Stimulated activated naive B cell treated with anti-CD40 and anti-IgM and Interleukin-4, amounts not matched to agents 10 μg/mL and 1 μg/mL and 100 μg/mL, for 72 hours (primary cell): Measurements from ENCODE around the gene WDFY4.

ENCODE experiments used
- ATAC-seq, 2 donors: fragments of 150-1000 bp; cut with Tn5 transposase; replicated peaks; 2 replicates each; pipeline ENCODE4 v1.10.0; 2021; ENCODE audit warnings: moderate library complexity in 1 of 2
- DNase-seq: peaks from one replicate; pipeline ENCODE4 v3.0.0; 2021
- H3K27ac Mint-ChIP-seq: one replicate; pipeline ENCODE4 v1.8.0; 2022; ENCODE audit warnings: mild to moderate bottlenecking, mixed read lengths
- H3K27me3 Mint-ChIP-seq, 2 donors: one replicate each; pipeline ENCODE4 v1.8.0; 2022; ENCODE audit warnings: mixed read lengths in 2 of 2
- H3K36me3 Mint-ChIP-seq, 2 donors: one replicate each; pipeline ENCODE4 v1.8.0; 2022; ENCODE audit warnings: mixed read lengths in 2 of 2, mild to moderate bottlenecking in 1 of 2
- H3K4me1 Mint-ChIP-seq, 2 donors: one replicate each; pipeline ENCODE4 v1.8.0; 2022; ENCODE audit warnings: mixed read lengths in 2 of 2, mild to moderate bottlenecking in 1 of 2
- H3K4me3 Mint-ChIP-seq, 2 donors: one replicate each; pipeline ENCODE4 v1.8.0; 2022; ENCODE audit warnings: mild to moderate bottlenecking in 2 of 2, mixed read lengths in 2 of 2, moderate library complexity in 1 of 2
- H3K9me3 Mint-ChIP-seq, 2 donors: one replicate each; pipeline ENCODE4 v1.8.0; 2022; ENCODE audit warnings: mixed read lengths in 2 of 2, mild to moderate bottlenecking in 1 of 2

WDFY4 gene

DNA sequence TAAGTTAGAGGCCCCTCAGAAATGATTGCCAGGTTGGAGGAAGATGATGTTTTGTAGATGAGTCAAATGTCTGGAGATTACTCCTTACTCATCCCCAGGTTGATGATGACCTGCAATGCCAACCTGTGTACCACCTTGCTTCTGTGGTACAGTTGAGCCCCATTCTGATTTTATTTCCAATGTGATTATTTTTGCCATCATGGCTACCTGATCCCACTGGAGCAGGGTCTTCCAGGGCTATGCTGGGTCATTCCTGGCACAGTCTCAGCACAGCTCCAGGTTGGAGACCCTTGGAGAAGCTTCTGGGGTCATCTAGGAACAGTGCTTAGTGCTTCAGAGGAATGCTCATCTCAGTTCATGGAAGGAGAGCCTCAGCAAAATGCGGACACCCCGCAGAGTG lies 220.6 kb downstream of the WDFY4 start:
- H3K27me3 Mint-ChIP-seq: no peaks in the 10 kb centered on the region
- no peaks in the 10 kb centered on the region for H3K9me3 Mint-ChIP-seq
- ATAC-seq: no peak
- H3K36me3 Mint-ChIP-seq: peaks cover 57 to 69% of the 10 kb centered on the region in 2 donors
- no peak for DNase-seq
- H3K27ac Mint-ChIP-seq: peak overlapping the region; percentile 51
- H3K4me1 Mint-ChIP-seq: peaks cover 5 to 8% of the 10 kb centered on the region in 2 donors
- no peak overlapping the region for H3K4me3 Mint-ChIP-seq

GRCh38 chr10:48906841-48907240 lies 222.2 kb downstream of the WDFY4 start:
- no peak overlapping the region for H3K27ac Mint-ChIP-seq
- peaks cover 5 to 8% of the 10 kb centered on the region in 2 donors for H3K4me1 Mint-ChIP-seq
- no peaks in the 10 kb centered on the region for H3K9me3 Mint-ChIP-seq
- H3K27me3 Mint-ChIP-seq: no peaks in the 10 kb centered on the region
- no peak overlapping the region for H3K4me3 Mint-ChIP-seq
- no peak for DNase-seq
- no peak for ATAC-seq
- peaks cover 54 to 70% of the 10 kb centered on the region in 2 donors for H3K36me3 Mint-ChIP-seq

GRCh38 chr10:48907730-48908129 lies 223.1 kb downstream of the WDFY4 start:
- Mint-ChIP-seq H3K4me1 (peaks cover 5 to 7% of the 10 kb centered on the region in 2 donors), H3K27ac (peak overlapping the region; percentile 74), H3K36me3 (peaks cover 53 to 66% of the 10 kb centered on the region in 2 donors), H3K9me3 (no peaks in the 10 kb centered on the region), H3K27me3 (no peaks in the 10 kb centered on the region), H3K4me3 (no peak overlapping the region)
- peak; percentile 44 to 45 for ATAC-seq
- DNase-seq: no peak

GRCh38 chr10:48910548-48910947 lies 225.9 kb downstream of the WDFY4 start:
- no peak overlapping the region for H3K4me3 Mint-ChIP-seq
- DNase-seq (no peak), ATAC-seq (no peak)
- H3K27ac Mint-ChIP-seq: no peak overlapping the region
- H3K4me1 Mint-ChIP-seq: peaks cover 0 to 5% of the 10 kb centered on the region in 2 donors
- no peaks in the 10 kb centered on the region for H3K9me3 Mint-ChIP-seq
- H3K27me3 Mint-ChIP-seq: no peaks in the 10 kb centered on the region
- H3K36me3 Mint-ChIP-seq: peaks cover 48 to 70% of the 10 kb centered on the region in 2 donors

GRCh38 chr10:48913674-48914073 lies 229.0 kb downstream of the WDFY4 start:
- ATAC-seq (no peak), DNase-seq (no peak)
- Mint-ChIP-seq H3K36me3 (peaks cover 59 to 76% of the 10 kb centered on the region in 2 donors), H3K27me3 (no peaks in the 10 kb centered on the region), H3K4me3 (no peak overlapping the region), H3K27ac (peak overlapping the region; percentile 25), H3K4me1 (peaks cover 2 to 11% of the 10 kb centered on the region in 2 donors), H3K9me3 (no peaks in the 10 kb centered on the region)

DNA sequence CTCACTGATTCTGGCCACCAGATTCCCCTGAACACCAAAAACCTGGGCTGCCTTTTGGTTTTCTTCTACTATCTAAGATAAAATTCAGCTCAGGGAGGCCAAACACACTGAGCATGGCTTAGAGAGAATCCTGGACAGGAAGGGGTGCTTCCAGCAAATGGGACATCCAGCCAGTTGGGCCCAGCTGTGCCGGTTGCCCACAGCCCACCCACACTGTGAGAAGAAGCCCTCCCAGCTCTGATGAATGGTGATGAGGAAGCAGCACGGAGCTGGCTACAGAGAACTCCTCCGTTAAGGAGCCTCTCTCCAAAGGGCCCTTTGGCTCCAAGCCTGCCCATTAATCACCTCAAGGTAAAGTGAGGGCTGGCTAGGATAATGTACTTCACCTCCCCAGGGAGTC lies 239.1 kb downstream of the WDFY4 start:
- Mint-ChIP-seq H3K36me3 (peaks cover 39 to 47% of the 10 kb centered on the region in 2 donors), H3K4me3 (no peak overlapping the region), H3K27me3 (no peaks in the 10 kb centered on the region), H3K9me3 (no peaks in the 10 kb centered on the region), H3K27ac (no peak overlapping the region), H3K4me1 (peaks cover 3 to 8% of the 10 kb centered on the region in 2 donors)
- DNase-seq (no peak), ATAC-seq (no peak)

GRCh38 chr10:48924988-48925387 lies 240.3 kb downstream of the WDFY4 start:
- H3K9me3 Mint-ChIP-seq: no peaks in the 10 kb centered on the region
- H3K4me1 Mint-ChIP-seq: peaks cover 5 to 8% of the 10 kb centered on the region in 2 donors
- DNase-seq (no peak), ATAC-seq (no peak)
- no peaks in the 10 kb centered on the region for H3K27me3 Mint-ChIP-seq
- H3K4me3 Mint-ChIP-seq: no peak overlapping the region
- peaks cover 45 to 46% of the 10 kb centered on the region in 2 donors for H3K36me3 Mint-ChIP-seq
- peak overlapping the region; percentile 16 for H3K27ac Mint-ChIP-seq

DNA sequence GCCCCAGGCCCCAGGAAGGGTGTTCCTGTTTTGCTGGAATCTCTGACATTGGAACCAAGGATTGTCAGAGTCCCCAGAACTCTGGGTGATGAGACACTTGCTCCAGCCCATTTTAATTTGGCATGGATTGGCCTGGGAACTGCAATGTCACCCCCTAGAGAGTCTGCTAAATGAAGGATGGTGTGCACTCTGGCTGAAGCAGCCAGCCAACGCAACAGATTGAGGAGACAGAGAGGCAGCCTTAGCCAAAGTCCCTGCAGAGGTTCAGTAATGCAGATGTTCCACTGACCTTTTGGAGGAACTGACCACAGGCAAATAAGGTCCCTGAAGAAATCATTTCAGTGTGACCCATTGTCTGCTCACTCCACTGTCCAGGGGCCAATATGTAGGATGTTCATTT lies 241.6 kb downstream of the WDFY4 start:
- Mint-ChIP-seq H3K36me3 (peaks cover 52 to 53% of the 10 kb centered on the region in 2 donors), H3K4me1 (peaks cover 6 to 8% of the 10 kb centered on the region in 2 donors), H3K27me3 (no peaks in the 10 kb centered on the region), H3K9me3 (no peaks in the 10 kb centered on the region), H3K4me3 (no peak overlapping the region), H3K27ac (peak overlapping the region; percentile 71)
- ATAC-seq (no peak), DNase-seq (no peak)

DNA sequence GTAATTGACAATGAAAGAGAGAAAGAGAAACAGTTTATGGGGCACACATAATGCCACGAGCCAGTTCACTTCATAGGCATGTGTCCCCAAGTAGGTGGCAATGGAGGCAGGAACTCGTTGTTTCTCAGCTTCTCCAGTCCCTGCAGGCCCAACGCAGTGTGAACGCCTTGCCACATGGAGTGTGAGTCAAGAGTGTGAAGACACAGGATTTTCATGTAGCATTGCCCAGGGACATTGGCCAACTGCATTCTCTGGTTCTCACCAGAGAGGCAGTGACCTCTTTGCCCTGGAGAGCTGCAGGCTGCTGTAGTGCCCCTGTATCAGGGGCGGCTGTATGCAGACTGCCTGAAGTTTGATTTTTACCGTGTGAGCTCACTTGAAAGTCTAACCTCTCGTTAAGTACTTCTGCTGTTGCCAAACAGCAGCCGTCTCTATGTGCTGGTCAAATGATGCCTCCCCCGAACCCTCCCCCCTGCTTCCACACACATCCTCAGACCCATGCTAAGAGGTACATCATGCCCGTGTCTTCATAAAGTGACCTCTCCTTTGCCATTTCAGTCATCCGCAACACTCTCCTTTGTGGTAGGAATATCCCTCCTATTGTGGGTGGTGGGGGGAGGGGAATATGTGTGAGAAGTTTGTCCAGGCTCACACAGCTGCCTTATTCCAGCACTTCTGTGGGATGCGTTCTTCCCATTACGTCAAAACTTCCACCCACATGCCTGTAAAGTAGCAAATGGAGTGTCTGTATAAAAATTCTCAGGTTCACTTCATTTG lies 242.3 kb downstream of the WDFY4 start:
- Mint-ChIP-seq H3K4me1 (peaks cover 6 to 8% of the 10 kb centered on the region in 2 donors), H3K36me3 (peaks cover 58% of the 10 kb centered on the region in 2 donors), H3K9me3 (no peaks in the 10 kb centered on the region), H3K4me3 (no peak overlapping the region), H3K27ac (peak overlapping the region; percentile 14), H3K27me3 (no peaks in the 10 kb centered on the region)
- ATAC-seq (no peak), DNase-seq (no peak)

DNA sequence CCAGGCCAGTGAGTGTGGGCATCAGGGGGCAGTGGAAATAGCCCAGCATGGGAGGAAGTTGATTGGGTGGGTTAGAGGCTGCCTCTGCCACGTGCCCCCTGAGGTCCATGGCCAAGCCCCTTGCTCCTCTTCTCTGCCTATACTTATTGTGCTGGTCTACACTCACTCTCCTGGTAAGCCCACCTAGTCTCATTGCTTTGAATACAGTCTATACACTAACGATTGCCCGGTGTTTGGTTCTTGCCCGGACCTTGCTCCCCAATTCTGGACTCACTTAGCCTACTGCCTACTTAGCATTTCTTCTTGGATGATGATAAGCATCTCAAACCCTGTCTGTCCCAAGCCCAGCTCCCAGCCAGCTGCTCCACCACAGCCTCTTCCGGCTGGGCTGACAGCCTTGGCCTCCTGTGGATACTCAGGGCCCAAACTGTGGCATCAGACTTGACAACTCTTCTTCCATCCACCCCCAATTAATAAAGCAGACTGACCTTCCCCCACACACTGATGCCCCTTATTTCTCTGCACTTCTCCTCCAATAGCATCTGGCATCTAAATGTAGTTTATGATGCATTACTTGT lies 244.8 kb downstream of the WDFY4 start:
- no peak for ATAC-seq
- no peak overlapping the region for H3K4me3 Mint-ChIP-seq
- peaks cover 5 to 8% of the 10 kb centered on the region in 2 donors for H3K4me1 Mint-ChIP-seq

GRCh38 chr10:48931188-48931587 lies 246.5 kb downstream of the WDFY4 start:
- ATAC-seq: no peak
- Mint-ChIP-seq H3K27ac (no peak overlapping the region), H3K9me3 (no peaks in the 10 kb centered on the region), H3K27me3 (no peaks in the 10 kb centered on the region), H3K4me1 (peaks cover 0 to 4% of the 10 kb centered on the region in 2 donors), H3K4me3 (no peak overlapping the region), H3K36me3 (peaks cover 49 to 53% of the 10 kb centered on the region in 2 donors)
- no peak for DNase-seq

More for the DNA sequence above, 244.8 kb downstream of the WDFY4 start:
- DNase-seq: no peak
- peaks cover 52 to 59% of the 10 kb centered on the region in 2 donors for H3K36me3 Mint-ChIP-seq
- no peaks in the 10 kb centered on the region for H3K9me3 Mint-ChIP-seq
- H3K27ac Mint-ChIP-seq: peak overlapping the region; percentile 11
- no peaks in the 10 kb centered on the region for H3K27me3 Mint-ChIP-seq

DNA sequence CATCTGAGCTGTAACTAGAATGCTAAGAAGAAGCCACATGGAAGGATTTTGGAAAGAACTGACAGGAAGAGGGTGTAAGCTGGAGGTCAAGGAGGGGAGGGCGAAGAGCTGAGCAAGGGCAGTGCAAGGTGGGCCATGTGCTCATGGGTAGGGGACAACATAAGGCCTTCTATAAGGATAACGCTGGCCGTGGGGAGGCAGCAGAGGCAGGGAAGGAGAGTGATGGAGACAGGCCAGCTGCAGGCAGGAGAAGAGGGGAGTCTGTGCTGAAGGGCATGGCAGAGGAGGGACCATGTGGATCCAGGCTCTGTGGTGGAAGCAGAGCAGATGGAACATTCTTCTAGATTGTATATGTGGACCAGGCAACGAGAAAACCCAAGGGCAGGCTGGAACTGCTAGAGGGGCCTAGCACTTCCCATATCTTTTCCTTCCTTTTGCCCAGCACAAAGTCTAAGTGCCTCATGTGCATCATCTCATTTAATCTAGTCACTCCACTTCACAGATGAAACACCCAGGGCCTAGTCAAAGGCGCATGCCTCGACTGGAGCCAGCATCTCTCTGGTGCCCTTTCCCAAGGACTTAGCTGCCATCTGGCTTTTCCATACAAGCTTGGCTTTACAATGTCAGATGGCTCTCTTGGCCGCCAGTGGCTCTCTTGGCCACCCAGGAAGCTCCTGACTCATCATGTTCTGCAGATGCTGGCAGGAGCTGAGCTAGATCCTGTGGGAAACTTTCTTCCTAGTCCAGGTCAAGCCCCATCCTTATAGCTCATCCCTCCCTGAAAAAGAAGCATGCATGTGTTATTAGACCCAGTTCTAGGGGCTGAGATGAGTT lies 248.4 kb downstream of the WDFY4 start:
- peaks cover 0 to 5% of the 10 kb centered on the region in 2 donors for H3K4me1 Mint-ChIP-seq
- peak overlapping the region; percentile 3 for H3K27ac Mint-ChIP-seq
- peaks cover 45 to 52% of the 10 kb centered on the region in 2 donors for H3K36me3 Mint-ChIP-seq
- DNase-seq (no peak), ATAC-seq (no peak)
- no peak overlapping the region for H3K4me3 Mint-ChIP-seq
- H3K27me3 Mint-ChIP-seq: no peaks in the 10 kb centered on the region
- H3K9me3 Mint-ChIP-seq: no peaks in the 10 kb centered on the region

DNA sequence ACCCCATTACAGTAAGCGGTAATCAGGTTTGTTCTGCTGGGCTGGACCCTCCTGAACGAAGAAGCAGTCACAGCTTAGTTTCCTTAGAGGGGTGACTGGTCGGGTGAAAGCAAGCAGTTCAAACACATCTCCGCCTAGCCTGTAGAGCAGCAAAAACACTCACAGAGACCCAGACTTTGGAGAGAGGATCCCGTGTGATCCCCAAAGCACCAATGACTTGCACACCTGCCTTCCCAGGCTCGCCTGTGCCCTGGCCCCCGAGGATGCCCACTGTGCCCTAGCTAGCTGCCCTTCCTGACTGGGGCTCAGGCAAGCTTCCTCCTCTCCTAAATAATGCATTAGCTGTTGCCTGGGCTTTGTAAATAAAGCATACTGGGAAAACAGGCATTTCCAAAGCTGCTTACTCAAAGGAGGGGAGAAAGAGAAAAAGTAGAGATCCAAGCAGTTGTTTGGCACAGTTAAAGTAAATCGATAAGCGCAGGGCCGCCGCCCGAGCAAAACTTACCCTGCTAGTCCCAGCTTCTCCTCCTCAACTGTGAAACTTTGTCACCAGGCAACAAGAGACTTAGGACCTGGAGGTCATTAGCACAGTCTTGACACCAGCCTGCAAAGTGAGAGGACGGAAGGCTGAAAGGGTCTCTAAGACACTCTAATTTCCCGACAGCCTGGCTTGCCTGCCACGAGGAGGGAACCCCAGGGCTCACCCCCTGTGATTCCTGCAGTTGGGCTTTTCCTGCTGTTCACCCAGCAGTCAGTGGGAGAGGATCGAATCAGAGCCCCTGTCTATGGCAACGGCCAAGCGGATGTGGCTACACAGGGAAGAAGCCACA lies 250.2 kb downstream of the WDFY4 start:
- ATAC-seq (no peak), DNase-seq (no peak)
- Mint-ChIP-seq H3K4me3 (no peak overlapping the region), H3K4me1 (peaks cover 0 to 4% of the 10 kb centered on the region in 2 donors), H3K9me3 (no peaks in the 10 kb centered on the region), H3K27ac (peak overlapping the region; percentile 56), H3K27me3 (no peaks in the 10 kb centered on the region), H3K36me3 (peaks cover 45 to 56% of the 10 kb centered on the region in 2 donors)

DNA sequence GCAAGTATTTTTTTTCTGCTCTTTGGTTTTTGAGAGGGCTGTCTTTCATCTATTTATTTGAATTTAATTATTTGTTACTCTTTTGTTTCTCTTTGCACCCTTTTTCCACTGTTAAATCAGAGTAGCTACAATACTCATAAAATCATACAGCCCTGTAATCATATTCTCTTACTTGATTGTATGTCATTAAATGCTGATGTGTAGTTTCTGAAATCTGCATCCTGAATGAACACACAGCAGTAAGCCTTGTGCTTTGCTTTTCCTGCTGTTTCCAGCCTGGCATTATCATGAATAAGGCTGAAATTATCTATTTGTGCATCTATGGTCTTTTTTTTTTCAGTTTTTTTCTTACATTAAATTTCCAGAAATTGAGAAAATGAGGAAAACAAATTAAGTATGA lies 250.9 kb downstream of the WDFY4 start:
- H3K27ac Mint-ChIP-seq: no peak overlapping the region
- H3K4me3 Mint-ChIP-seq: no peak overlapping the region

More for the DNA sequence above, 250.9 kb downstream of the WDFY4 start:
- peaks cover 0 to 4% of the 10 kb centered on the region in 2 donors for H3K4me1 Mint-ChIP-seq
- no peaks in the 10 kb centered on the region for H3K9me3 Mint-ChIP-seq
- ATAC-seq (no peak), DNase-seq (no peak)
- H3K36me3 Mint-ChIP-seq: peaks cover 45 to 57% of the 10 kb centered on the region in 2 donors
- no peaks in the 10 kb centered on the region for H3K27me3 Mint-ChIP-seq
